AML-193 (cell line): ENCODE data around the gene PCDHB15.
"Not testable (repeated sequence)": the region's sequence is repeated elsewhere in the genome, so short reads cannot be mapped to it uniquely, and the experiment has no call there.

Experiments
- DNase-seq, 2 experiments: peaks; one replicate each; lab custom pipeline; 2025; lab: John Stamatoyannopoulos, UW

The PCDHB15 gene

GRCh38 chr5:141245250-141245717 is at the start of gene PCDHB15:
Gene PCDHB15 (plus strand): TSS chr5:141245395. CDS start chr5:141245579, 184 bp downstream.
- DNase-seq, result no peak

- DNase-seq, result no peak
Observed at GRCh38 chr5:141196363-141196762, 48.8 kb upstream of the PCDHB15 start.

GRCh38 chr5:141199359-141200235 is 45.6 kb upstream of the PCDHB15 start, which contains the start of gene PCDHB11:
Gene PCDHB11 (plus strand): TSS chr5:141199627. CDS start chr5:141199775, 148 bp downstream.
- DNase-seq, result peak in 1 of 2 experiments; percentile 28

DNA sequence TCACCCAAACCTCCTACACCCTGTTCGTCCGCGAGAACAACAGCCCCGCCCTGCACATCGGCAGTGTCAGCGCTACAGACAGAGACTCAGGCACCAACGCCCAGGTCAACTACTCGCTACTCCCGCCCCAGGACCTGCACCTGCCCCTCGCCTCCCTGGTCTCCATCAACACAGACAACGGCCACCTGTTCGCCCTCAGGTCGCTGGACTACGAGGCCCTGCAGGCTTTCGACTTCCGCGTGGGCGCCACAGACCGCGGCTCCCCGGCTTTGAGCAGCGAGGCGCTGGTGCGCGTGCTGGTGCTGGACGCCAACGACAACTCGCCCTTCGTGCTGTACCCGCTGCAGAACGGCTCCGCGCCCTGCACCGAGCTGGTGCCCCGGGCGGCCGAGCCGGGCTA is 44.1 kb upstream of the PCDHB15 start:
- DNase-seq, result not testable (repeated sequence)

GRCh38 chr5:141201646-141202045 is 43.5 kb upstream of the PCDHB15 start:
- DNase-seq, result not testable (repeated sequence)

DNA sequence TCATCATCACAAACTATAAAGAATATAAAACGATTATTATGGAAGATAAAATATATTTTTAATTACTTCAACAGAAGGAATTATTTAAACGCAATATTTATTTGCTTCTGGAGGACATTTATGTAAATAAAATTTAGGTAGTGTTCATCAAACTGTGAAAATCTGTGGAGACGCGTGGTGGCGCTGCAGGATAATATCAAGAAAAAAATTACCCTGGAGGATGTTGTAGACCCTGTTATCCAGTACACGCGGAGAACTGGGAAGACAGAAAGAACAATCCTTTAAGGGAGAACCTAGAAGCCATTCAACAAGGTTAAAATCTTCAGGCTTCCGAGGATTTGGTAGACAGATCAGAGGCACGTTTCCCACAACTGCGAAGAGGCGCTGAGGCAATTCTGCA is 36.7 kb upstream of the PCDHB15 start, which contains the start of gene PCDHB12:
Gene PCDHB12 (plus strand): TSS at position 242 of the 400 bp plus-strand sequence. CDS start 189 bp downstream, outside the sequence.
- no peak for DNase-seq

DNA sequence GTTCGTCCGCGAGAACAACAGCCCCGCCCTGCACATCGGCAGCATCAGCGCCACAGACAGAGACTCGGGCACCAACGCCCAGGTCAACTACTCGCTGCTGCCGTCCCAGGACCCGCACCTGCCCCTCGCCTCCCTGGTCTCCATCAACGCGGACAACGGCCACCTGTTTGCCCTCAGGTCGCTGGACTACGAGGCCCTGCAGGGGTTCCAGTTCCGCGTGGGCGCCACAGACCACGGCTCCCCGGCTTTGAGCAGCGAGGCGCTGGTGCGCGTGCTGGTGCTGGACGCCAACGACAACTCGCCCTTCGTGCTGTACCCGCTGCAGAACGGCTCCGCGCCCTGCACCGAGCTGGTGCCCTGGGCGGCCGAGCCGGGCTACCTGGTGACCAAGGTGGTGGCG is 34.9 kb upstream of the PCDHB15 start:
- DNase-seq, result not testable (repeated sequence)

GRCh38 chr5:141210849-141211248 is 34.3 kb upstream of the PCDHB15 start:
- not testable (repeated sequence) for DNase-seq

GRCh38 chr5:141213656-141214339 is 31.4 kb upstream of the PCDHB15 start, which contains the start of gene PCDHB13:
Gene PCDHB13 (plus strand): TSS chr5:141213919. CDS start chr5:141214124, 205 bp downstream.
- not testable (repeated sequence) for DNase-seq

- DNase-seq, result not testable (repeated sequence)
Observed at GRCh38 chr5:141214583-141214982, 30.6 kb upstream of the PCDHB15 start.

GRCh38 chr5:141215504-141215903 is 29.7 kb upstream of the PCDHB15 start:
- DNase-seq, result not testable (repeated sequence)

DNA sequence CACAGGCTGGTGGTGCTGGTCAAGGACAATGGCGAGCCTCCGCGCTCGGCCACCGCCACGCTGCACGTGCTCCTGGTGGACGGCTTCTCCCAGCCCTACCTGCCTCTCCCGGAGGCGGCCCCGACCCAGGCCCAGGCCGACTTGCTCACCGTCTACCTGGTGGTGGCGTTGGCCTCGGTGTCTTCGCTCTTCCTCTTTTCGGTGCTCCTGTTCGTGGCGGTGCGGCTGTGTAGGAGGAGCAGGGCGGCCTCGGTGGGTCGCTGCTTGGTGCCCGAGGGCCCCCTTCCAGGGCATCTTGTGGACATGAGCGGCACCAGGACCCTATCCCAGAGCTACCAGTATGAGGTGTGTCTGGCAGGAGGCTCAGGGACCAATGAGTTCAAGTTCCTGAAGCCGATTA is 29.2 kb upstream of the PCDHB15 start:
- not testable (repeated sequence) for DNase-seq

DNA sequence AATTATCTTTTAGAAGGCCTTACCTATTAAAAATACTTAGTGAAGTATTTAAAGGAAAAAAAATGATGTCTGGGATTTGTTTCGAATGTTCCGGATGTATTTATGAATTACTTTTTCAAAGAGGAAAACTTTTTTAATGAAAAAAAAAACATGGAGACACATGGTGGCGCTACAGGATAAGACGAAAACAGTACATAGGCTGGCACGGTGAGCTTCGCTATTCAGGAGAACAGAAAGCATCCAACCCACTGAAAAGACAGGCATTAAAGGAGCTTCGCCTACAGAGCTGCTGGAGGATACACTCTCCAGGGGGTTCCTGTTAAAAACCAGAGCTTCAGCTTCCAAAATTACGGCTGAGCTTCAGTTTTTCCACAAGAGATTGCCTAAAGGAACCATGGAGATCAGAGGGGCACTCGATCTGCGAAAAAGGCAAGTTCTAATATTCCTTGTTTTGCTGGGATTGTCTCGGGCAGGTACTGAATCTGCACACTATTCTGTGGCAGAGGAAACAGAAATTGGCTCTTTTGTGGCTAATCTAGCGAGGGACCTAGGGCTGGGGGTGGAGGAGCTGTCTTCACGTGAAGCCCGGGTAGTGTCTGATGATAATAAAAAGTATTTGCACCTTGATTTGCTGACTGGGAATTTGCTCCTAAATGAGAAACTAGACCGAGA is 21.9 kb upstream of the PCDHB15 start, which contains the start of gene PCDHB14:
Gene PCDHB14 (plus strand): TSS at position 232 of the 672 bp plus-strand sequence. CDS start 163 bp downstream, at position 395.
- DNase-seq, result peak; percentile 3

- DNase-seq, result not testable (repeated sequence)
Observed at GRCh38 chr5:141224844-141225243, 20.4 kb upstream of the PCDHB15 start.

- DNase-seq, result not testable (repeated sequence)
Observed at GRCh38 chr5:141225421-141225820, 19.8 kb upstream of the PCDHB15 start.

DNA sequence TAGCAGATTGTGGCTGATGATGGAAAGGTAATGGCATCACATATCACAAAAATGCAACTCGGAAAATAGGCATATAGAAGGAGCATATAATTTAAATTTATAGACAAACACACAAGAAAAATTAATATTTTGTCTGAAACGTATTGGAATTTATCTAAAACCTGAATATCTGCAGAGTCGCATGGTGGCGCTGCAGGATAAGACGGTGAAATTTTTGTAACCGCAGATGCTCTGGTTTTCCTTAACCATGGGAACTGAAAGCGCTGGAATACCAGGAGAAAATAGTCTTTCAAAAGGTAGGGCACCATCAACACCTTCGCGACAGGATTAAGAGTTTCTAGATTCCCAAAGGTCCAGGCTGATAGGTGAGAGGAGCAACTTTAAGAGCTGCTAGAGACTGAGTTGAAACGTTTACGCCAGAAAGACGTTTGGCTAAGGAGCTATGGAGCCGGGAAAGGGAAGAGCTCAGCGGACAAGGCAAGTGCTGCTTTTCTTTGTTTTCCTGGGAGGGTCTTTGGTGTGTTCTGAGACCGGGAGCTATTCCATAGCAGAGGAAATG is 11.0 kb upstream of the PCDHB15 start:
- DNase-seq, result no peak

GRCh38 chr5:141235922-141236321 is 9.3 kb upstream of the PCDHB15 start:
- not testable (repeated sequence) for DNase-seq

DNA sequence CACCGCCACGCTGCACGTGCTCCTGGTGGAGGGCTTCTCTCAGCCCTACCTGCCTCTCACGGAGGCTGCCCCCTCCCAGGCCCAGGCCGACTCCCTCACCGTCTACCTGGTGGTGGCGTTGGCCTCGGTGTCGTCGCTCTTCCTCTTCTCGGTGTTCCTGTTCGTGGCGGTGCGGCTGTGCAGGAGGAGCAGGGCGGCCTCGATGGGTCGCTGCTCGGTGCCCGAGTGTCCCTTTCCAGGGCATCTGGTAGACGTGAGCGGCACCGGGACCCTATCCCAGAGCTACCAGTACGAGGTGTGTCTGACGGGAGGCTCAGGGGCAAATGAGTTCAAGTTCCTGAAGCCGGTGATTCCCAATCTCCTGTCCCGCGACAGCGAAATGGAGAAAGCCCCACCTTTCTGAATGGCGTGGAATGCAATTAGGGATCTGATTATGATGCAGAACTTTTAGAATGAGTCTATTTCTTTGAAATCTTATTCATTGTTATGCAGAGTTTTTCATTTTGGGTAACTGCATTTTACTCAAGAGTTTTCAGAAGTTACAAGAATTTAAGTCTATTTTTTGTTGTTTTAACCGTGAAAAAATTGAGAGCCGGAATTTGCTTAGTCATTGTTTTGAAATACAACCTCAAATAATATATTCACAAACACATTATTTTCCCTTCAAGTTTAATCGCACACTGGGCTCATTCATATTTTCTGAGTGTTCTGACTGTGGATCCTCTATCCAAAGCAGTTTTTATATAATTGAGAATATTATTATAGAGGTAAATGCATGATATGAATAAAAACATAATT is 8.5 kb upstream of the PCDHB15 start:
- no peak for DNase-seq

DNA sequence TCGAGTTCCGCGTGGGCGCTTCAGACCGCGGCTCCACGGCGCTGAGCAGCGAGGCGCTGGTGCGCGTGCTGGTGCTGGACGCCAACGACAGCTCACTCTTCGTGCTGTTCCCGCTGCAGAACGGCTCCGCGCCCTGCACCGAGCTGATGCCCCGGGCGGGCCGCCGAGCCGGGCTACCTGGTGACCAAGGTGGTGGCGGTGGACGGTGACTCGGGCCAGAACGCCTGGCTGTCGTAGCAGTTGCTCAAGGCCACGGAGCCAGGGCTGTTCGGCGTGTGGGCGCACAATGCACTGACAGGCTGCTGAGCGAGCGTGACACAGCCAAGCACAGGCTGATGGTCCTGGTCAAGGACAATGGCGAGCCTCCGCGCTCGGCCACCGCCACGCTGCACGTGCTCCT is 3.7 kb upstream of the PCDHB15 start:
- DNase-seq, result no peak

GRCh38 chr5:141246971-141247370 is 1.8 kb downstream of the PCDHB15 start:
- DNase-seq, result not testable (repeated sequence)
